Stomach (tissue), 9 donors: ENCODE measurements around the gene PTPRK. TPM values are rescaled to one million over a fixed set of nuclear protein-coding genes. Genes with fewer than 3 reads are reported as not detected.

ENCODE experiments used
- DNase-seq, 2 donors: peaks; one replicate each; pipeline versions ENCODE4 v3.0.0 to v3.0.0-alpha.2; 2013 to 2019
- H3K27ac ChIP-seq, 5 donors: fragments of 200-600 bp in 4 of 5; sonication (generic) in 4 of 5; one replicate each; pipeline ENCODE4 v1.5.1; 2013 to 2019; ENCODE audit warnings: mild to moderate bottlenecking in 1 of 5, moderate library complexity in 1 of 5
- H3K27me3 ChIP-seq, 3 donors: fragments of 200-600 bp; sonication (generic); one replicate each; pipeline ENCODE4 v1.5.1; 2017 to 2019; ENCODE audit warnings: mixed run types in 1 of 3
- H3K36me3 ChIP-seq, 4 donors: fragments of 200-600 bp; sonication (generic); 1 replicate in 3 of 4; 2 replicates in 1 of 4; pipeline ENCODE4 v1.5.1; 2016 to 2019
- H3K4me1 ChIP-seq, 4 donors: fragments of 200-600 bp; sonication (generic); one replicate each; pipeline ENCODE4 v1.5.1; 2016 to 2019
- H3K4me3 ChIP-seq, 4 donors: fragments of 200-600 bp; sonication (generic) in 3 of 4; one replicate each; pipeline ENCODE4 v1.5.1; 2016 to 2019; ENCODE audit warnings: mild to moderate bottlenecking in 1 of 4
- H3K9me3 ChIP-seq, 4 donors: fragments of 200-600 bp; sonication (generic); one replicate each; pipeline ENCODE4 v1.5.1; 2016 to 2019
- EP300 ChIP-seq: sonication (generic); formaldehyde crosslinking; IDR thresholded peaks from one replicate; pipeline ENCODE4 v1.6.1; 2017; ENCODE audit warnings: antibody characterized with exemption
- POLR2A ChIP-seq, 4 donors: fragments of 450-650 bp; IDR thresholded peaks; one replicate each; pipeline ENCODE4 v1.6.1; 2016; ENCODE audit warnings: antibody characterized with exemption in 4 of 4, control low read depth in 2 of 4, mild to moderate bottlenecking in 1 of 4, moderate library complexity in 1 of 4
- POLR2AphosphoS5 ChIP-seq, 3 donors: sonication (generic); formaldehyde crosslinking; IDR thresholded peaks; one replicate each; pipeline ENCODE4 v1.6.1; 2016; ENCODE audit warnings: antibody characterized with exemption in 3 of 3
- WGBS, 5 donors: extraction: QIAGEN DNeasy Blood & Tissue Kit in 3 of 5; methylation state at CpG; one replicate each; pipeline versions ENCODE4 v1.1.5 to v1.1.7; 2013 to 2018; 5-methylcytosine and 5-hydroxymethylcytosine counted together
- intact Hi-C: fragments of 100-400 bp; cut with DNase I; formaldehyde crosslinking; loops from one replicate; pipeline ENCODE4 v1.15.1; 2023; ENCODE audit warnings: low total_unique reads
- polyA plus RNA-seq, 3 donors: library from polyadenylated mRNA; stranded (reverse); fragments of 200-250 nt; gene quantifications; one replicate each; pipeline ENCODE4 v1.2.3, GENCODE V29; 2013
- total RNA-seq, 5 donors: library from RNA; depleted of rRNA; stranded (reverse); fragments of >200 nt; gene quantifications; one replicate each; pipeline versions ENCODE4 v1.1.0 to v1.2.3, GENCODE V29; 2014 to 2016
- TF ChIP-seq, protein P1 (sequence below), 7 experiments: fragments of 450-650 bp in 4 of 7; fragments of 200-600 bp in 3 of 7; sonication (generic) in 3 of 7; IDR thresholded peaks; one replicate each; pipeline ENCODE4 v1.5.1; 2016 to 2019; ENCODE audit warnings: antibody characterized with exemption in 7 of 7, control low read depth in 2 of 7, mild to moderate bottlenecking in 1 of 7
- donor health status: healthy with polysubstance abuse.
- donor health status: Bipolar disorder and iron deficiency.
- donor health status: healthy.

Gene PTPRK
- total and polyA plus RNA-seq, 8 donors = 7.0 to 644 (median 114) TPM

GRCh38 chr6:128065072-128065471 is 455.3 kb downstream of the PTPRK start:
- Histone ChIP-seq H3K4me1 (peaks cover 0 to 26% (median 10%) of the 10 kb centered on the region in 4 donors), H3K9me3 (no peaks in the 10 kb centered on the region), H3K27ac (no peak overlapping the region), H3K27me3 (no peaks in the 10 kb centered on the region), H3K36me3 (peaks cover 0 to 20% (median 14%) of the 10 kb centered on the region in 4 donors), H3K4me3 (no peak overlapping the region)
- intact Hi-C loops = no loop called here
- DNase-seq = no peak
- TF ChIP-seq POLR2A (IDR thresholded peaks at IDR 0.05) (no peak), EP300 (no peak)
- WGBS, 5 donors = 91 to 96% (median 93%) methylated on average over 3 of the region's 3 CpGs

- H3K27ac ChIP-seq = peak overlapping the region in 1 of 5 donors; percentile 10
- WGBS, 5 donors = 83 to 85% (median 84%) methylated on average over 2 of the region's 2 CpGs
- peaks cover 0 to 26% (median 10%) of the 10 kb centered on the region in 4 donors for H3K4me1 ChIP-seq
- DNase-seq = no peak
- intact Hi-C loops = no loop called here
- no peaks in the 10 kb centered on the region for H3K9me3 ChIP-seq
- H3K4me3 ChIP-seq = no peak overlapping the region
- H3K27me3 ChIP-seq = no peaks in the 10 kb centered on the region
- peaks cover 0 to 20% (median 14%) of the 10 kb centered on the region in 4 donors for H3K36me3 ChIP-seq
- TF ChIP-seq POLR2AphosphoS5 (IDR thresholded peaks at IDR 0.05) = no peak
- TF ChIP-seq, protein P1, sequence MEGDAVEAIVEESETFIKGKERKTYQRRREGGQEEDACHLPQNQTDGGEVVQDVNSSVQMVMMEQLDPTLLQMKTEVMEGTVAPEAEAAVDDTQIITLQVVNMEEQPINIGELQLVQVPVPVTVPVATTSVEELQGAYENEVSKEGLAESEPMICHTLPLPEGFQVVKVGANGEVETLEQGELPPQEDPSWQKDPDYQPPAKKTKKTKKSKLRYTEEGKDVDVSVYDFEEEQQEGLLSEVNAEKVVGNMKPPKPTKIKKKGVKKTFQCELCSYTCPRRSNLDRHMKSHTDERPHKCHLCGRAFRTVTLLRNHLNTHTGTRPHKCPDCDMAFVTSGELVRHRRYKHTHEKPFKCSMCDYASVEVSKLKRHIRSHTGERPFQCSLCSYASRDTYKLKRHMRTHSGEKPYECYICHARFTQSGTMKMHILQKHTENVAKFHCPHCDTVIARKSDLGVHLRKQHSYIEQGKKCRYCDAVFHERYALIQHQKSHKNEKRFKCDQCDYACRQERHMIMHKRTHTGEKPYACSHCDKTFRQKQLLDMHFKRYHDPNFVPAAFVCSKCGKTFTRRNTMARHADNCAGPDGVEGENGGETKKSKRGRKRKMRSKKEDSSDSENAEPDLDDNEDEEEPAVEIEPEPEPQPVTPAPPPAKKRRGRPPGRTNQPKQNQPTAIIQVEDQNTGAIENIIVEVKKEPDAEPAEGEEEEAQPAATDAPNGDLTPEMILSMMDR (IDR thresholded peaks at IDR 0.05) = no peak
- TF ChIP-seq EP300 = no peak
- TF ChIP-seq POLR2A (IDR thresholded peaks at IDR 0.05) = no peak
Measured at GRCh38 chr6:128064540-128064895, 455.9 kb downstream of the PTPRK start.

GRCh38 chr6:128063850-128064539 is 456.4 kb downstream of the PTPRK start:
- TF ChIP-seq POLR2AphosphoS5 (IDR thresholded peaks at IDR 0.05) (no peak), EP300 (no peak), POLR2A (IDR thresholded peaks at IDR 0.05) (no peak)
- TF ChIP-seq, protein P1 (IDR thresholded peaks at IDR 0.05) = no peak
- H3K27me3 ChIP-seq = no peaks in the 10 kb centered on the region
- peaks cover 0 to 26% (median 10%) of the 10 kb centered on the region in 4 donors for H3K4me1 ChIP-seq
- intact Hi-C loops = no loop called here
- H3K9me3 ChIP-seq = no peaks in the 10 kb centered on the region
- peak overlapping the region in 1 of 5 donors; percentile 10 for H3K27ac ChIP-seq
- no peak for DNase-seq
- H3K36me3 ChIP-seq = peaks cover 0 to 21% (median 15%) of the 10 kb centered on the region in 4 donors
- no peak overlapping the region for H3K4me3 ChIP-seq
- WGBS, 5 donors = 47 to 74% (median 56%) methylated on average over 3 of the region's 3 CpGs

- intact Hi-C loops = no loop called here
- DNase-seq = peak in 1 of 2 donors; percentile 65
- Histone ChIP-seq H3K9me3 (no peaks in the 10 kb centered on the region), H3K4me3 (no peak overlapping the region), H3K36me3 (peaks cover 0 to 27% (median 24%) of the 10 kb centered on the region in 4 donors), H3K27me3 (no peaks in the 10 kb centered on the region), H3K4me1 (peaks cover 0 to 26% (median 10%) of the 10 kb centered on the region in 4 donors), H3K27ac (no peak overlapping the region)
- TF ChIP-seq, protein P1 (IDR thresholded peaks at IDR 0.05) = no peak
- TF ChIP-seq POLR2AphosphoS5 (IDR thresholded peaks at IDR 0.05) (peak in 2 of 3 donors; percentile 28 to 57), POLR2A (IDR thresholded peaks at IDR 0.05) (no peak)
- WGBS, 5 donors = 39 to 69% (median 53%) methylated on average over 5 of the region's 5 CpGs
Measured at GRCh38 chr6:128062882-128063603, 457.4 kb downstream of the PTPRK start.
